ENCODE results near the gene TMEM106B. TPM values are rescaled to one million over a fixed set of nuclear protein-coding genes. Genes with fewer than 3 reads are reported as not detected.

TMEM106B gene
- total RNA-seq, 1 experiment from 2014 or later, result 76.8 TPM

DNA sequence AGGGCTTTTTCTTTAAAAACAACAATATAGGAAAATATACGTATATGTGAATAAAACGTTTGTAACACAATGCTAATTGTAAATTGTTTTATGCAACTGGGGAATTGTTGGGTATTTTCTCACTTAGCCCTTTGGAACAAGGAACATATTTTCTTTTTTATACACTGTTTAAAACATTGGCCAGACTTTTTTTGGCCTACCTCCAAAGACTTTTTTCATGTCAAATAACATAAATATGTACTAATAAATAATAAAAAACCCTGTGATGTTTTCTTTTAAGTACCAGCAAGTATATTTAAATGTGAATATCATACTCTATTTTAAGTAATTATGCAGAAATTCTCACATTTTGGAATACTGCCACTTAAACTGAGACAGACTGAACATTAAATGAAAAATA, 15.7 kb downstream of the TMEM106B start:
- no peak for DNase-seq (ENCODE audit: low read depth)

DNA sequence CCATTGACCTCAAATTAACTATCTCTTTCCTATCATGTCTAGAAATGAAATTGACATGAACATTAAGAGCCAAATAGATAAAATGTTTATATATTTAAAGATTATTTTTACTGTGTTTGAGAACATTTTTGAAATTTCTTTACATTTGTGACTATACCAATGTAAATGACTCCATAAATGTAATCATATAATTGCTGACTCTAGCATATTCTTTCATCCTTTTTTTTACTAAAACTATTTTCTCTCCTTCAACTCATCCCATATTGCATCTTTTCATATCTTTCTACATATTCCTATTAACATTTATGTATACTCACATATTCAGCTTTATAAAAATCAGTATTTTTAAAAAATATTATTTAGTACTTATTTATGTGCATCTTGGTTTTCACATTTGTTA, 16.9 kb downstream of the TMEM106B start:
- no peak for DNase-seq (ENCODE audit: low read depth)

DNA sequence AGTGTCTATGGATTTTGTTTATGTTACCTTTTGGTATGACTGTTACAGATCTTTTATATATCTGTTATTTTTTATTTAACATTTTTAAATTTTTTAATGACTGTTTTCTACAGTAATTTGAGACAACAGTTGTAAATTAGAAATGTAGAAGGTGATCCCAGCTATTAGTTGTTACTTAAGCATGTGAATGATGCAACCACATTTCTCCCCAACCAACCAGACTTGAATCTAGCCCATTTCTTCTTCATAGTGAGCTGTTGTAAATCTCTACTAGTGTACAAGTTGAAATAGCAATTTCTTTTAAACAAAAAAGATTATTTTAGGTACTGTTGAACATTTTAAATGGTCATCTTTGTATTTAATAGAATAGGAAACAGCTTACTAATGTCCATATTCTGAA, 18.0 kb downstream of the TMEM106B start:
- peak; percentile 14 for DNase-seq (ENCODE audit: low read depth)

DNA sequence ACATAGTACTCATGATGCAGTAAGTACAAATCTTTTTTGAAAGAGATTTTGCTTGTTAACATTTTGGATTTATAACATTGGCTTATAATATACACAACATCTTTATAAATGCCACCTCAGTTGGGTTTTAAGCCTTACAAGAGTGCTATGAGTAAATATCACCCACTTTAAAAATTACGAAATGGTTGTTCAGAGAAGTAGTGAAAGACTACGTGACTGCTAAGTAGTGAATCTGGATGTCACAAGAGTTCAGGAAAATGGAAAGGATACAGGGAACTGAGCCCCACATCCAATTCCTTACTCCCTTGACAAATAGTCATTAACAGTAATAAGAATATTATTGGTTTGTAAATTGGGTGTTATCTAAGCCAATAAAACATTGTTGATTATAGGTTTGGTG, 20.0 kb downstream of the TMEM106B start:
- no peak for DNase-seq (ENCODE audit: low read depth)

DNA sequence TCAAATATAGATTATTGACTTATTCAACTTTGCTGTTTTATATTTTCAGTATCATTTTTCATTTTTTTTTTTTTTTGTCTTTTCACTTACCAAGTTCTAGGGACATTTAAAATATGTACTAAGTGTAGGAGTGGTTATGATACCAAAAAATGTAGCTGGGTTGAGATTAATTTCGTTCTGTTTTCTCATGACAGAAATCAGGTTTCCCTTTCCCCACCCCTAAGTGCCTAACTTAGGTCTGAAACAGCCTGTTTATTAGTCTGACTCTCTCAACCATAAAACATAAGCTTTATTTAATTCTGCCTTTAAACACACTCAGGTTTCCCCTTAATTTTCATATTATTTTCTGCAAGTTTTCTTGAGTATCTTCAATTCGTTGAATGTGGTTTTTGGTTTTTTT, 22.1 kb downstream of the TMEM106B start:
- DNase-seq (ENCODE audit: low read depth), result no peak

DNA sequence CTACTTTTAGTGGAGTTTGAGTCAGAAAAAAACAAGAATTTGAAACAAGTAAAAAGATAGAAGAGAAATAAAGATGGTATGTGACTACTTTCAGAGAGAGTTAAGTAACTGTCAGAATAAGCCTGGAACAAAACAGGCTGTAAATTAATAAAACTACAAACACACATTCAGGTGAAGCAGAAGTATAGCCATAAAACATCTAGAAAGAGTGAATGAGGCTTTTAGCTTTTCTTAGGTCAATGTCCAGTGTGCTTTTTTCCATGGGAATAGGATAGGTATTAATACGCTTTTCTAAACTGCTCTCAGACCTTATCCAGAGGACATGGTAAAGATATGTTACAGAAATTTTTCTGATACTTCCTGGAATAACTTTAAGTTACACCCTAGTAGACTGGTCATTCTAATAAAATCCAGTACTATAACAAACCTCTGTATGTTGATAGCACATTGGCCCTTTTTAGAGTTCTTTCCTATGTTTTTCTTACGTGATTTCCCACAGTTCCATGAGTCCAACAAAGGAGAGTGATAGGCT, 23.3 kb downstream of the TMEM106B start:
- DNase-seq (ENCODE audit: low read depth), result no peak

DNA sequence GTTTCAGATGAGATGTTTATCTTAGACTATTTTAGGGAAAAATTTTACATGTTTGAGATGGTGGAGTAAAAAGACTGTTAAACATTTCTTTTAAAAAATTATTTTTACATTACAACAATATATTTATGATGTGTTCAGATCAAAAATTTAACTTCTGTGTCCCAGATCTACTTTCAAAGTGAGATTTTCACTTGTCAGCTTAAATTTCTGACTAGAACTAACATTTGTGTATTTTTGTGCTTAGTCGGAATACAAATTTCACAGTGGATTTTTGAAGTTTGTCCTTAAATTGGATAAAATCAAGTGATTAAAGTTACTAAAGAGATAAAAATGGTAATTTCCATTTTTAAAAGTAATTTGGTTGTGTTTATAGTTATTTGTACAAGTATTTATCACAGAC, 24.9 kb downstream of the TMEM106B start:
- no peak for DNase-seq (ENCODE audit: low read depth)

DNA sequence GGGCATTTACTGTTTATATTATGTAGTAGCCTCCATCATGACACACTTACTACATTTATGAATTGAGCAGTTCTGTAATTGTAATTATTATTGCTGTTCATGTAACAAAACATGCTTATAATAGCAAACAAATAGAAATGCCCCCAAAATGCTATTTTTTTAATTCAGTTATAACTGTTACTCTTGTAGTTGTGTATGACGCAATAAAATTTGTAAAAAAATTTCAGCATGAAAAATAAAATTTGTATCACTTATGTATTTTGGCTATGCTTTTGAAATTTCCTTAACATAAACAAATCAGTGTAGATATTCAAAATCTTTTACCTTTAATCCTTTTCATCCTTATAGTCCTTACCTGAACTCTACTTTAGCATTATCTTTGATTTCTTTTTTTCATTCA, 25.9 kb downstream of the TMEM106B start:
- no peak for DNase-seq (ENCODE audit: low read depth)

DNA sequence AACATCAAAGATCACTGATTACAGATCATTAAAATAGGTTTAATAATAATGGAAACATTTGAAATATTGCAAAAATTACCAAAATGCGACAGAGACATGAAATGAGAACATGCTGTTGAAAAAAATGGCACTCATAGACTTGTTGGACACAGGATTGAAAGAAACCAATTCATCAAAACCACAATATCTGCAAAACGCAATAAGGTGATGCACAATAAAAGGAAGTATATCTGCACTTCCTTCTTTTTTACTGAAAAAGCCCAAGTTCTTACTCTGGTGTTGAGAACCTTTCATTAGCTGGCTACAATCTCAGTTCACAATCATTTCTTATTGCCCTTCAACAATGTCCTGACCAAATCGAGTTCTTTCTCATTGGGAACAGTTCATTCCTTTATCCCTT, 28.7 kb downstream of the TMEM106B start:
- no peak for DNase-seq (ENCODE audit: low read depth)

DNA sequence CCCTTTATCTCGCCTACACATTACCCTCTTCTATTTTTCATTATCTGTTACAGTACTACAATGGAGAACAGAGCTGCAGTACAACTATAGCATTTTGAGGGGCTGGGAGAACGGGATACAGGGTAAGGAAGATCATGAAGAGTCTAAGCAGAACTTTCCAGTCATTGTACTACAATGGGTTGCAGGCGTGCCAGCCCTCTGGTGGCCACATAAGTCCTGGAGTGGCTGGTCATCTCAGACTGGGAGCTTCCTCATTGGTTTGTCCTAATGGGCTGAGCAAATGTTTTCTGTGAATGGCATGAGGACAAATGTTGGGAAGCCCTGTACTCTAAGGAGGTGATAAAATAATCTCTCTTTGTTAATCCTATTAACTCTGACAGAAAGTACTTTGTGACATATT, 33.0 kb downstream of the TMEM106B start:
- no peak for DNase-seq (ENCODE audit: low read depth)

DNA sequence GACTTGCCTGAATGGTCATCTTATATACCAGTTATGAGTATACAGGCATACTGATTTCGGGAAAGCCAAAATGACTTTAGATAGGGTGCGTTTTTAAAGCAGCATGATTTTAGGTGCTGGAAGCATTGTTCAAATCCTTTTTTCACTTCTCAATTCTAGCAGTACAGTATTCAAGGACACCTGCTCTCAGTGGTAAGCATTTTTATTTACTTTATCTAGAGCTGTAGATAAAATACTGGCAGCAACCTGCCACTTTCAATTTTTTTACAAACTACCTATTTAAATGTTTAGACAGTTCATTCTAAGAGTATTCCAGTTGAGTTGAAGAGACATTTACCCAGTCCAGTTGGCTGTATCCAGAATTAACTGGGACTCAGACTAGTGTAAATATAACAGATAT, 33.6 kb downstream of the TMEM106B start:
- no peak for DNase-seq (ENCODE audit: low read depth)

DNA sequence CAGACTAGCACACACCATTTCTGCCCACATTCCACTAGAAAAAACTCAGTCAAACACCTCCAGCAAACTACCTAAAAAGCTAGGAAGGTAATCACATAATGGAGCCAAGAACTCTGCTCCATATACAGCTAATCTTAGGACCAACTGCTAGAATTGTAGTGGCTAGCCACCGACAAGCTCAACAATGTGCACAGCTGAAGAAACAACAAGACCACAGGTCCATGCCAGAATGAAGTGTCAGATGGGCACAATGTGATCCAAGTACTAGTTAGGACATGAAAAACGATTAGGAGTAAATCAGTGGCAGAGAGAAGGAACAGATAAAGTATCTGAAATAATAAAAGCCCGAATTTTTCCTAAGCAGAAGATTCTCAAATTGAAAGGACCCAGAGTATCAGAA, 38.6 kb downstream of the TMEM106B start:
- peak; percentile 95 for DNase-seq (ENCODE audit: low read depth)

DNA sequence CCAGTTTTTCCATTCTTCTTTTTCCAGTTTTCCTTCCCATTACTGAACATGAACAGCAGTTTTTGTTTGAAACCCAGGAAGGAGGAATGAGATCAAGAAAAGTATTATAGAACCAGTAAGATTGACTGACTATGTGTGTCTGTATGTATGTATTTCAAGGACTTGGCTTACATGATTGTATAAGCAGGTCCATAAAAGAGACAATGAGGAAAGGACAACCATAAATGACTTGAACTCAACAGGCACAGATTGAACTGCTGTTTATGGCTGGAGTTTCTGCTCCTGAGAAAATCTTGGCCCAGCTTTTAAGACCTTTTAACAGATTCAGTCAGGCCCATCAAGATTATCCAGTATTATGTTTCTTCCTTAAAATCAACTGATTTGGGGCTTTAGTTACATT, 39.1 kb downstream of the TMEM106B start:
- DNase-seq (ENCODE audit: low read depth), result no peak

DNA sequence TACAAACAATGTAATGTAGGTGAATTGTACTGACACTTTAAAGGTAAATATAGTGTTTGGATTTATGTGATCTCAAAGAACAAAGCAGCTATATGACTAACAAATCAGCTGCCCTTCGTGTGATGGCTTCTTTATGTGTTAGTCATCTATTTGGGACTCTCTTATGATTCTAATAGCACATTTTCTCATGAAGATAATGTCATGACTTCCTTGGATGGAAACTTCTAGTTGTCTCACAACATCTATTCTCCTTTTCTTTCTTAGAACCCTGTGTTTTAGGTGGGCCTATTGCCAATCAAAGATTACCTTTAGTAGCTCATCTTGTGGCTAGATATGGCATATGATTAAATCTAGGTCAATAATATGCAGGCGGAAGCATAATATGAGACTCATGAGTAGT, 45.0 kb downstream of the TMEM106B start:
- DNase-seq (ENCODE audit: low read depth), result peak; percentile 78

DNA sequence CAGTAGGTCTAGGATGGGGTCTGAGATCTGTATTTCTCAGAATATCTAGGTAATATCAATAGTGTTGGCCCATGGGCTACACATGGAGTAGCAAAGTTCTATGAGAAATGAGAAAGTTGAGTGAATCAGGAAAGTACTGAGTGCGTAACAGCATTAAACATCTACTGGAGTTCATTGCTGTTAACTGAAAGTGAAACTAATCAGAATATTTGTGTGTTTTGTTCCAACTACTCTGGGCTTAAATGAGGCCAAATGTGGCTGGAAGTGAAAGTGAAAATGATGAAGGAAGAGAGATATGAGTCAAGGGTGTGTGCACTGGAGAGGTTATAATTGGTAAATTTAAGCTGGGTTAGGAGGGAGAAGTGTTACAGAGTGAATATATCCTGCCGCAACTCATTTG, 46.5 kb downstream of the TMEM106B start:
- DNase-seq (ENCODE audit: low read depth), result peak; percentile 68

DNA sequence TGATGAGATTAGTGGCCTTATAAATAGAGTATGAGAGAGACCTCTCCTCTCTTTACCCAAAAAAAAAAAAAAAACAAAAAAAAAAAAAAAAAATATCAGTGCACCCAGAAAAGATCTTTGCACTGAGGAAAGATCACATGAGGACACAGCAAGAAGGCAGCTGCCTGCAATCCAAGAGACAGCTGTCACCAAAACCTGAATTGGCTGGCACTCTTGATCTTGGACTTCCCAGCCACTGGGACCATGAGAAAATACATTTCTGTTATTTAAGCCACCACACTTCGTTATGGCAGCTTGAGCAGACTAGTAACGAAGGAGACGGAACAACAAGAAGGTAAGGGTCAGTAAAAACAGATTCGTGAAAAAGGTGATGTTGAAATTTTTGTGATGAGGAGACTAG, 47.0 kb downstream of the TMEM106B start:
- peak; percentile 34 for DNase-seq (ENCODE audit: low read depth)

DNA sequence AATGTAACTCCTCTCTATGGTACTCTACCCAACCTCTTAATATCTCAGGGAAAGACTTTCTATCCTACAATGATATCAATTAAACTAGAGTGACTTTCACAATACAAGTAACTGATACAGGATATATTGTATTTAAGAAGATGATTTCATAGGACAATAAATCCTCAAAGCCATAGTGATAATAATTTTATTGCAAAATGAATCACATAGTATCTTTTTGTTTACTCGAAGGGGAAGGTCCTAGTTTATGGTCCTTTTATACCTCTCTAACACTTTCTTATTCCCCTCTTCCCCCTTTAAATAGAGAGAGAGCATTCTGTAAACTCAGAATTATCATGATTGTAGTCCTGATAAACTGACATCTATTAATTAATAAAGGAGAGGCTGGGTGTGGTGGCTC, 56.4 kb downstream of the TMEM106B start:
- DNase-seq (ENCODE audit: low read depth), result no peak

DNA sequence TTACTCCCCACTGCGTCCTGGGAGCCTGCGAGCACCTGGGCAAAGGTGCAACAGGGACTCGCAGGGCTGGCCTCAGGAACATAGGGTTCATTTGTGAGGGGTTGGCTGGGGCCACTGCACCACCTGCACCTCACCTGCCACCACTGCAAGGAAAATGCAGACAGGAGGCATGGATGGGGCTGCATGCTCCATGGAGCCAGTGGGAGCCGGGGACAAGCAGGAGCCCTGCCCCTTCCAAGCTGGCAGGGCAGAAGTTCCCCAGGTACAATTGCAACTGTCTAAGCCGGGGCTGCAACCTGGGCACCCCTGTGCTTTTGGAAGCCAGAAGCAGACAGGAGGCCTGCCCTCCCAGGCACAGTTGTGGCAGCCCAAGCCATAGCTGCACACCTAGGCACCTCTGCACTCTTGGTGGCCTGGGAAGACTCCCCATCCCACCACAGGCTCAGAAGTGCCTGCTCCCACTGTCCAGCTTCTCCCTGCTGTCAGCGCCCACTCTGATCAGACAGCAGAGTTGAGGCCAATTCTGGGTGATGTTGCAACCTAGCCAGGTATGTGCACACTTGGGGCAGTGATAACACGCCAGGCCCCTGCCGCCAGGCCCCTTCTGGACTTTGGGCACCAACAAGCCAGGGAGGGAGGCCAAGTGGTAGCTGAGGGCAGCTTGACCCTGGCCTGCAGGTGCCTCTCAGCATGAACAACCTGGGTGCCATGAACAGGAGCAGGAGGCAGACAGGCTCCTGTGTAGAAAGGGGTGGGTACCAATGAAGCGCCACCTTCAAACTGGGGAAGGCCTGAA, 58.2 kb downstream of the TMEM106B start:
- DNase-seq (ENCODE audit: low read depth), result no peak

DNA sequence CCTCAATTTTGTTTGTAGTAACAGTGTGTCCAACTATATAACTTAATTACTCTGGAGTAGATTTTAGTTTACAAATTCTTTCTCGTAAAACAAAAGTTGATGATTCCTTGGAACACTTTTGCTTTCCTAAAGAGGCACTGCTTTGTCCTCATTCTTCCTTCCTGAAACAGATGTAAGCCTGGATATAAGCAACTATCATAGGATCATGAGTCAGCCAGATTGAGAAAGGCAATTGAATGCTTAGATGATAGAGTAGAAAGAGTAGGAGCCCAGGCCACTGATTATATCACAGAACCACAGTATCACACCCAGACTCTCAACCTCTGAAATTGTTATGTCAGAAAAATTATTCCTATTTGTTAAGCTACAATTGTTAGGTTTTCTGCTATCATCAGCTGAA, 69.9 kb downstream of the TMEM106B start:
- DNase-seq (ENCODE audit: low read depth), result peak; percentile 34

DNA sequence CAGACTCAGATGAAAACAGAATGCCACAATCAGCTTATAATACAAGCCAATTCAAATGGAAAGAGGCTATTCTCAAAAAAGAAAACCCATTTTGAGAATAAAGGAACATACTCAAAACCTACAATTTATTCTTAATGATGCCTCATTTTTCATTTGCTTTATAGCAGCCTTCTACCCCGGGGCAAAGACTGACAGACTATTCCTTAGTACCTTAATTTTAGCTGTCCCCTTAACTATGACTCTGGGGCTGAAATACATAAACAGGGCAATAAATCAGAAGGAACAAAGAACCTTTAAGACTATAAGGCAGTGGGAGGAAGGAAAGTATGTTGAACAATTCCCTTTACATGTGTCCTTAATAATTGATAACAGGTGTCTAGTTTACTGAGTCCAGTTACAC, 76.8 kb downstream of the TMEM106B start:
- DNase-seq (ENCODE audit: low read depth), result no peak

DNA sequence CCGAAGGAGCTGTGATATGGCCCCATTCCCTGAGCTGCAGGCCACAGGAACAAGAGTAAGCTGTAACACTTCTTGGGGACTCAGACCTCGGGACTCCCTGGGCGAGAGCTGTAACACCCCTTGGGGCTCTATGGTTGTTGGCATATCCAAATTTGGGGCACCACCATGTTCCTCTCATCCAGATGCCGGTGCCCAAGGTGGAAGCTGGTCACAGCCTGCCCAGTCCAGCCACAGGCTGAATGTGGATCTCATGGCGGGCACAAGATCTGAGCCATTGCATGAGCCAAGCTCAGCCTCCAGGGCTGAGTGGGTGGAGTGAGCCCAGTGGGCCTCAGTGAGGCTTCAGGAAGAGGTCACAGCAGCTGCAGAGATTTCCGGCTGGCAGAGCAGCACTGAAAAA, 78.9 kb downstream of the TMEM106B start:
- no peak for DNase-seq (ENCODE audit: low read depth)

DNA sequence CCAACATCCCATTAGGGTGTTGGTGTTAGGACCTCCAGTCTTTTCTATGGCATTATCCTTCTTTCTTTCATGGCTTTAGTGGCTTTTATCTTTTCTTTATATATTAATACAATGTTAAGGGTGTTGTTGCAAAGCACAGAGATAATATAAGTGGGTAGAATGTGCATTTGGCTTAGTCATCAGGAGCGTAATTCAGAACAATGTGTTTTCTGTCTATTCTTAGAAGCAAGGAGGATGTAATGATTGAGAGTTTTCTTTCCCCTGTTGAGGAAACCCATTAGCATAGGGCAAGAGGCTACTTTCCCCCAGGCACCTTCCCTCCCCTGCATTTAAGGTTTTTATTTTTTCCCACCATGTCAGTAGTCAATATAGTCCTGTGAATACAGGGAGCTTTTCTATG, 79.7 kb downstream of the TMEM106B start:
- DNase-seq (ENCODE audit: low read depth), result no peak

DNA sequence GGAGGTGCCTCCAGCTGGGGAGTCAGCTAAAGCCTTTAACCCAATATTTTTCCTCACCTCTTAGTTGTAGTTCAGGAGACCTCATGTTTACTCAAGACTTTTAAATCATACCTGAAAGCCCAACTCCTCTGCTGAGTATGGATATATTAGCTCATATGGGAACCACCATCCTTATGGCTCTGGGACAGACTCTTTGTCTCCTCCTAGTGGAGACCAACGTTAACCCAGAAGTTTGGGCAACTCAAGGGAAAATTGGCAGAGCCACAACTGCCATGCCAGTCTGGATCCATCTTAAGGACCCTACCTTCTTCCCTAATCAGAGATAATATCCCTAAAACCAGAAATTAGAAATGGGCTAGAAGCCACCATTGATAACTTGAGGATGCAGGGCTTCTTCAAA, 80.8 kb downstream of the TMEM106B start:
- peak; percentile 2 for DNase-seq (ENCODE audit: low read depth)

All from LHCN-M2 (cell line).